T1000 (cell line): ENCODE data around the gene TTC21A.

ENCODE experiments used
- DNase-seq: peaks from one replicate; lab custom pipeline; 2025; ENCODE audit warnings: mixed read lengths; lab: John Stamatoyannopoulos, UW

TTC21A gene

DNA sequence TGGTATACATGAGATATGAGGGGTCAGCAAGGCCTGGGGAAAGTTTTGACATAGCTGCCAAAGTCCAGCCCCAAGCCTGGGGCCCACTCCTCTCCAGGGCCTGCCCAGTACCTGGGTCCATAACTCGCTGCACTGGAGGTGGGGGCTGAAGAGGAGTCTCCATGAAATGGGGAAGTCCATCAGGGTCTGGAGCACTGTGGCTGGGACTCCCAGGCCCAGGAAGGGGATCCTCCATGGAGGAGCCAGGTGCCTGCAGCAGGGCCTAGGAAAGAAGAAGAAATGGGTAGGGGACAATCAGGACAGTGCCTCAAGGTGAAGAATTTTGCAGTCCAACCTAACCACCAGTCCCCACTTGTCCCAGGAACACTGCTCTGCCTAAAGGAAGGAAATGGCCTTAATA, 8.2 kb upstream of the TTC21A start:
- no peak for DNase-seq

DNA sequence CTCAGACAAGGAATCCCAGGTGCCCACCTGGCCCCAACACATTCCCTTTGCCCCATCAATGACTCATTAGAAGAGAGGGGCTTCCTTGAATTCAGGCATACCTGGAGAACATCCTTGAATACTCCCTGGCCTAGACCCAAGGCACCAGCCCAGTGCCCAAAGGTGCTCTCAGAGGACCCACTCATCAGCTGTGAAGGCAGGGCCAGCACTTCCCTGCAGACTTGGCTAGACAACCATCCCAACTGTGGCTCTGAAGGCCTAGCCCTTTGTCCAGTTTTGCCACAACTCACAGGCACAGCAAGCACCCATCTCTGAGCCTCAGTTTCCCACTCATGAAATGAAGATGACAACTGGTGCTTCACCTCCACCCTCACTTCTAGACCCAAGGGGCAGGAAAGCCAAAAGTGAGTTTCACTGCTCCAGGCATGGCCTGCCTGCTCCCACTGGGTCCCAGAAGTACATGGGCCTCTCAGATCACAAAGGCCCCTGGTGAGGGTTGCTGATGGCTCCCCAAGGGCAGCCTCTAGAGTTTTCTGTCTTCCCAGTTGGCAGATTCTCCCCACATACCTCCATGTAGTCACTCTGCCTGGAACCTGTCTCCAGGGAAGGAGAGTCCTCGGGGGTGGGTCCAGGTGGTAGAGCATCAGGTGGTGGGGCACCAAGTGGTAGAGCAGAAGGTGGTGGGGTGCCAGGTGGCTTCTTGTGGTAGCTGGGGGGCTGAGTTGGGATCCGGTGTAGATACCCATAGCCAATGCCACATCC, 7.6 kb upstream of the TTC21A start:
- DNase-seq: no peak

DNA sequence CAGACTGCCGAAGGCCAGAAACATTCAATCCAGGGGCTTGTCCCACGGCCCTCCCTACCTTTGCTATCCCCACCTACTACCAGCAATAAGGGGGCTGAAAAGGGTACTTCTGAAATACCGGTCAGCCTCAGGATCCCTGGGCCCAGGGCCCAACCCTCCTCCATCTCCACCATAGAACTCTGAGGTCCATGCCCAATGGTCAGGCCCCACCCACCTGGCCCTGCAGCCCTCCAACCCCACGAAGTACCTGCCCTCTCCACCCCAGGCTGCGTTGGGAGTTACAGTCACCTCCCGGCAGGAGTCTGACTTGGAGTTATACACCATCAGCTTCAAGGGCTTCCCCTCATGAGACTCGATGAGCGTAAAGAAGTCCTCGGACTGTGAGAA, 7.0 kb upstream of the TTC21A start:
- no peak for DNase-seq

DNA sequence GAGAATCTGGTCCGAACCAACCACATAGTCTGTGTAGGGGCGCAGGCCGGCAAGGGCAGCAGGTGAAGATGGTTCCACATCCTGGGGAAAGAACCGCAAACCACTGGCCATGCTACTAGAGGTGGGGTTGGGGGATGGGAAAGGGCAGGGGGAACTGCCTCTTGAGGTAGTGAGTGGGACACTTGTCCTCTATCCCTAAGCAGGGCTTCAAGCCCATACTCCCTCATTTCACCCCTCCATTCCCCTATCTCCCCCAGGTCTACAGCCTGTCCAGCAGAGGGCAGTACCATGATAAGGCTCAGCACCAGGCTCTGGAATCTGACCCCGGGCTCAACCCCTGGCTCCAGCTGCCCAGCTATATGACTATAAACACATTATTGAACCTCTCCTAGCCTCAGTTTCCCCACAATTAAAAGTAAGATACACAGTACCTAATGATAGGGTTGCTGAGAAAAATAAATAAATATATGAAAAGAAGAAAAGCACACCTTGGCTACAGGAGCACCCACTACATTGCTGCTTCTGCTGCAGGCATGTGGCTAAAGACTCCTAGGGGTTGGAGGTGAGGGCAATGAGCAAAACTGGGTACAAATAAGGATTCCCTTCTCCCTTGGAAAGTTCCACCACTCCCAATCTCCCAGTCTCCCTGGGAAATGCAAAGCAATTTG, 6.3 kb upstream of the TTC21A start:
- DNase-seq: peak; percentile 2

DNA sequence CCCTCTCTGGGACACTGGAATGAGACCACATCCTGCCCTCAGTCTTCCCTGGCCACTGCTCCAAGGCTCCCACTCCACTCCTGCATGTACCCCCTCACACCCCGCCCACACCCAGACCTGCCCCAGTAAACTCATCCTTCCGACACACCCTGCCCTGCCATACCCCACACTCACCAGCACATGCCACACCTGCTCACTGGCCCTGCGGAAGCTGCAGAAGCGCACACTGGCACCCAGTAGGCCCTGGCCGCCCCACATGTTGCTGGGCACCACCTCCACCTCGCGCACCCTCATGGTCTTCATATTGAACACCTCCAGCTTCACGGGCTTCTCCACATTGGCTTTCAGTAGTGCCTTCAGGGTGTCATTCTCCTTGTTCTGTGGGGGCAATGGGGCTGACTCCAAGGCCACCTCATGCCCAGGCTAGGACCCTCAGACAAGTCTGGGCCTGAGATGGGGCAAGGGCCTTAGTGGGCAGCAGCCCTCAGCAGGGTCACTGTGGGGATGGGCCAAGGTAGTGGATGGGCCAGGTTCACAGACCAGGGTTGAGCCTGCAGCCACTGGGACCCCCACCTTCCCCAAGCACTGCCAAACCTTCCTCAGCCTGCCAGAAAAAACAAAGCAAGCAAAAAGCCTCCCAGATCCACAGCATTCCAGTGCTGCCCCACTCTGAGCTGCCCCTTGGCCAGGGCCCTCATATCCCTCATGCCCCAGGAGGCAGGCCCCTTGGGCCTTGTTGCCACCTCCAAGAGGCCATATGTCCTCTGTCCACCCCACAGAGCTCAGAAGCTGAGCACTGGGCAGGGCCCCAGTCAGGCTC, 4.8 kb upstream of the TTC21A start:
- no peak for DNase-seq

DNA sequence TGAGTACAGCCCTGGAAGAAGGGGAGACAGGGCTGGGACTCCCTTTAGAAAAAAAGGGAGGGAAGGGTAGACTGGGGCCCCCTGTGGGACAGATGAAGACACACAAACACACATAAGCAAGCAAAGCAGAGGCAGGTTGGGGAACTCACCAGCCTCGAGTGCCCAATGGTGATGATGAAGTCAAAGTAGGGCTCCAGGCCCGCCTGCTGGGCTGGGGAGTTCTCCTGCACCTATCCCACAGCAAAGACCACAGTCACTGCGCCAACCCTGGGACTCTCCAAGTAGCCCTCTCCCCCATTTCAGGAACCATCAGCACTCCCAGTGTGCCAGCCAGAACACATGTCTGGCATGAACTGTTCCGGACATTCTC, 4.2 kb upstream of the TTC21A start:
- DNase-seq: no peak

DNA sequence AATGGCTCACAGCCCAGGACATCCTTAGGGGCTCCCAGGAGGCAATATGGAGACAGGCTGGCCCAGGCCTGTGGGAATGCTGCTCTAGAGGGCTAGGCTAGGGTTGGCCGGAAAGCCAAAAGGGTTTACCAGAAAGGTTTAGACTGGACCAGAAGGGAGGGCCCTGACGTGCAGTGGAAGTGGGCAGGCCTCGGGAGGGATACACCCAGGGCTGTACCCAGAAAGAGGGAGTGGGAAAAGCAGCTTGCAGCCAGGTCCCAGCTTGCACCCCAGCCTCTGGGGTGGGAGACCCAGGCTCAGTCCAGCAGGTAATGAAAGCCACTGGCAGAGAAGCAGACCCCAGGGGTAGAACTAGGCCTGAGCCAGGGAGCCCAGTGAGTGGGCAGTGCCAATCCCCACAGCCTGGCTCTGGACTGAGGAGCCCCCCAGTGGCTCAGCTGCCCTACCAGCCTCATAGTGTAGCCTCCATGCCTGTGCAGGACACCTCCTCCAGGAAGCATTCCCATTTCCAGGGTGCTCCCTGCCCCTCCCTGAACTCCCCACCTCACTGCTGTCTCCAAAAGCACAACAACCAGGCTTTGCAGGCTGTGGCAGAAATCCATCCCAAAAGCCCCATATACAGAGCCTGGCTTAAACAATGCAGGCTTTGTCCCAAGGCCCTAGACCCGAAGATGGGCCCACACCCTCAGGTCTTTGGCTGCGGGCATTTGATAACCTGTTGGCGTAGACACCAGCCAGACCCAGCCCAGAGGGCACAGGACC, 3.5 kb upstream of the TTC21A start:
- DNase-seq: no peak

DNA sequence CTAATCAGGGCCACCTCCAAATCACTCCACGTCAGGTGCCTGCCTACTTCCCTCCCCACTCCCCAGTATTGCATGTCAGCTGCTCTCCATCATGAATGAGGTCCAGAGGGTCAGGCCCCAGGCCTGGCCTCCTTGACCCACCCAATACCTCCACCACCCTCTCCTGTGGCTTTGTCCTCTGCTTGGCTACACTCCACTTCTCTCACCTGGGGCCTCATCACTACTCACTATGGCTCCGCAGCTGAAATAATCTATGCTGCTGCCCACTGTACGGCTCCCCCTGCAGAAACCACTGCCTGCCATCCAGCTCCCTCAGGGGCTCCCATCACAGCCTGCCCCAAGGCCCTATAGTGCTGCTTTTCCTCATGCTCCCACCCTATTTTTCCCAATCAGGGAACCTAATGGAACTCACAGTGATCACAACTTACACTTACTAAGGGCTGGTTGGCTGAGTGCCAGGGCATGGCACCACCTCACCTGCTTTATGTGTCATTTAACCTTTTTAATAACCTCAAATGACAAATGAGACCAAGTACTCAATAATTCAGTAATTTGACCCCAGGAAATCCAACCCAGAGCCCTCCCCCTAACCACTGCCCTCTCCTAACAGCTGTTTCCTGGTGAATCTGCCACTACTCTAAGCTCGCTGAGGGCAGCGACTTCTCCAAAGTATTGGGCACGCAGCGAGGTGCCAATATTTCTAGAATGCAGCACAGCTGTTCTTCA, 2.4 kb upstream of the TTC21A start:
- DNase-seq: no peak

DNA sequence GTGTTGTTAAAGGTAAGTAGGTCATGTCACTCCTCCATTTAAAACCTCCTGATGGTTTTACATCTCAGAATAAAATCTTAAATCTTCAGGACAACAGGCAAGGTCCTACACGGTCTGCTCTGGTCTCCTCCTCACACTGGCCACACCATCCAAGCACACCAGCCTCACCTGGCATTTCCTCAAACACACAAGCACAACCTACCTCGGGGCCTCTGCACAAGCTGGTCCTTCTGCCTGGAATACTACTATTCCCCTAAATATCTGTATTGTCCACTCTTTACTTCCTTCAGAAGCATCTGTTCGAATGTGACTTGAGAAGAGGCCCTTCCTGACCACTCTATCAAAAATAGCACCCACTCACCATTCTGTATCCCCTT, 1.8 kb upstream of the TTC21A start:
- DNase-seq: no peak

DNA sequence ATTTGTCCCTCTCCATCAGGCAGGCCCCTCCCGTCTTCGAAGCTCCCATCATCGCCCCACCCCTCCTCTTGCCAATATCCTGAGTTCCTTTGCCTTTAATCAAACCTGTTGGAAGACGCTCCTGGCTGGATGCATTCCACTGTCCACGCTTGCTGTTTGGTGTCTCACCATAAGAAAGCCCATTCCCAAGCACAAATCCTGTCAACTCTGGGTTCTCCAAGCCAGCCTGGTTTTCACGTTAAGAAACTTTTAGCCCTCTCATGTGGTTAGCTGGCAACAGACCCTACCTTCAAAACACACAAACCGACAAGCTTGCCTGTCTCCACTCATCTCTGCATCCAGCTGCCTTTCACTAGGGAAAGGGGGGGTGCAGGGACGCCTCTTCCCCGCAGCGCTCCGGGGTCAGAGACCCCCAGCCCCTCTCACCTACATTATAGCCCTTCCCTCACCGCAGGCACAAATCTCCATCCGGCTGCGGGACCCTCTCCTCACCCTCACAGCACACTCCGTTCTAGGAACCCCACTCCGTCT, 1.1 kb upstream of the TTC21A start:
- DNase-seq: no peak

DNA sequence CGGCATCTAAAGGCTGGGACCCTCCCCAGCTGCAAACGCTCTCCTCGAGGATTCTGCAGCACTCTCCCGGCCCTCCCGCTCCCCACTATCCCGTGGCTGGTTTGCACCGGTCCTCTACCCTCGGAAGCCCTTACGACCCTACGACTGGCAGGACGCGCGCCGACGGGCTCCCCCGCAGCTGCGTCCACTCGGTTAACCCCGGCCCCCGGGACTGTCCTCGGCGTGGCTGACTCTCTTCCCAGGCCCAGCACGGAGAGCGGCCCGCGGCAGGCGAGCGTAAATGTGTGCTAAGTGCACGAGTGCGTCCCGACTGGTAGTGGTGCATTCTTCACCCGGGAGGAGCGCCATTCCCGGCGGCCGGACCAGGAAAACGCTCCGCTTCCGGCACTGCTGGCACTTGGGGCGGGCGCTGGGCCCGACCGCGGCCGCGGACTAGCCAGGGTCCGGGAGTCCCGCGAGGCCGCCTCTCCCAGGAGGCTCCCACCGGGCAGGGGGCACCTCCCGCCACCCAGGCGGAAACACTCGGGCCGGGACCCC, 561 bp upstream of the TTC21A start:
- DNase-seq: peak; percentile 52

DNA sequence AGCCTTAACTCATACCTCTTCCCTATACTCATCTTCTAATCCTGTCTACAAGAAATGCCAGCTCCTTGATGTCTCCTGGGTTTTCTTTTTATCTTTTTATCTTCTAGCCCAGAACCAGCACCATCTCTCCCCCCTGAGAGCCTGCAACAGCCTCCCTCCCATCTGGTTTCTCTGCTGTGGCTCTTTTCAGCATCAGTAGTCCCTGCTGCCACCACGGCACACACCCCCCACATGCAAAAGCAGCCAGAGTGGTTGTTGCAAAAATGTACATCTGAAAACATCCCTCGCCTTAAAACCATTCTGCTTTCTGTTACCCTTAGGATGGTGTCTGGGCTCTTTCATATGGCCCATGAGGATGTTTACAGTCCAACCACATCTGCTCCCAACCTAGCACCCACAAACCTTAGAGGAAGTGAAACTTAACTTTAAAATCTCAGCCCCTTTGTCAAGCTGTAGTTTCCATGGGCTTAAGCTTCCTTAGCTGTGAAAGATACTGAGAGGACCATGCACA, 775 bp downstream of the TTC21A start:
- no peak for DNase-seq

DNA sequence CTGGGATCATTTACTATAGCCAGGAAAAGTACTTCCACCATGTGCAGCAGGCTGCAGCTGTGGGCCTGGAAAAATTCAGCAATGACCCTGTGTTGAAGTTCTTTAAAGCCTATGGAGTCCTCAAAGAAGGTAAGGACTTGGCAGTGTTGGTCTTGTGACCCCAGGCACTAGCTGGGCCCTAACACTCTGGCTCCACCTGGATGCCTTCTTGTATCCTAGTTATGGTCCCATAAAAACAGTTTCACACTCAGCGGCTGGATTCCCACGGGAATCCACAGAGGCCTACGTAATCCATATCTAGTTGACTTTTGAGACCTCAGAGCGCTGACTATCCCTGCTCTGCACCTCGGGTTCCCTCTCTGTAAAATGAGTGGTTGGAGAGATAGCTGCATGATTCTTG, 1.6 kb downstream of the TTC21A start:
- DNase-seq: no peak

DNA sequence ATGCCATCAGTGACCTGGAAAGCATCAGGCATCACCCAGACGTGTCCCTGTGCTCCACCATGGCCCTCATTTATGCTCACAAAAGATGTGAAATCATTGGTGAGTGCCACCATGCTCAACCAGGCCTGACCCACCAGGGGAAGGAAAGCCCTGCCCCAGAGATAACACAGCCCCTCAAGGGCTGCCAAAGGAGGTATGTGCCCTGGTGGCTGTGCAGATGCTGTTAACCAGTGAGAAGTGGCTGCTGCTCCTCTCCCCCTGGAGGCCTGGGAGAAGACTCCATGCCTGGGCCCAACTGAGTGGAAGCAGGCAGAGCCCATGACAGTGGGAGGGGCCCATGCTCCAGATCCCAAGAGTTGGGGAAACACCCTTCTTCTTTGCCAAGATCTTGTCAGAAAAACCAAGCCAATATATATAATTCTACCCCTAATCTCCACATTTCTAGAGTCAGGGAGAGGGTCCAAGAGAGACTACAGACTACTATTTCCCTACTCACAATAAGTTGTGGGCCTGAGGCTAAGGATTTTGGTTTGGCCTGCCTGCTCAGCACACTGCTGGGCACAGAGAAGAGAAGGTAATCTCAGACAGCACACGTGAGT, 2.7 kb downstream of the TTC21A start:
- DNase-seq: no peak

DNA sequence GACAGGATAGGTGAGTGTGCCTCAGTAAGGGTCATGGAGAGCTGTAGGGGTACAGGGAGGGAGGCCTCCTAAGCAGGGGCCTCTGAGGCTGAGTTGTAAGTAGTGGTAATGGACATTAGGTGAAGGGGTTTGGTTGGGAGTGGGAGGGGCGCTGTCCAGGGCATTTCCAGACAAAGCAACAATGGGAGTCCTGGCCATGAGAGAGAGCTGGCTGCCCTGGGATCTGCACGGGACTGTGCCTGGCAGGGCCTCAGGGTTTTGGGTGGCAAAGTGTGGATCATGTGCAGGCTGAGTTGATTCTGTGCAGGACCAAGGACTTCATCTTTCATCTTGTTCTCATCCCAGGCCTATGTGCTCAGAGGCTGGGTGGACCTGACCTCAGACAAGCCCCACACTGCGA, 4.6 kb downstream of the TTC21A start:
- DNase-seq: no peak

DNA sequence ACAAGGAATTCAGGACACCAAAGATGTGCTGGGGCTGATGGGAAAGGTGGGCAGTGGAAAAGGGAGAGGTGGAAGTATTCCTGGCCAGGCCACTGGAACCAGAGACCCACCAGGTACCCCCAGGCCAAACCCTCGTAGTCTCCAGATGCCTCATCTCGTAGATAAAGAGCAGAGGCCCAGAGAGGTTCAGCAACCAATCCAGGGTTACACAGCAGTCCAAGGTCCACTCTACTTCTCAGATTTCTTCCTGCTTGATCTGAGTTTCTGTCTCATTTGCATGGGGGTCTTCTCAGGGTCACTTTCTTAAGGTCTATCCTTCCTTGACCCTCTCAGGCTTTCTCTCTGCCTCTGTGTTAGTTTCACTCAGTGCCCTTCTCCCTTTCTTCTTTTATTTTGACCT, 5.1 kb downstream of the TTC21A start:
- no peak for DNase-seq

DNA sequence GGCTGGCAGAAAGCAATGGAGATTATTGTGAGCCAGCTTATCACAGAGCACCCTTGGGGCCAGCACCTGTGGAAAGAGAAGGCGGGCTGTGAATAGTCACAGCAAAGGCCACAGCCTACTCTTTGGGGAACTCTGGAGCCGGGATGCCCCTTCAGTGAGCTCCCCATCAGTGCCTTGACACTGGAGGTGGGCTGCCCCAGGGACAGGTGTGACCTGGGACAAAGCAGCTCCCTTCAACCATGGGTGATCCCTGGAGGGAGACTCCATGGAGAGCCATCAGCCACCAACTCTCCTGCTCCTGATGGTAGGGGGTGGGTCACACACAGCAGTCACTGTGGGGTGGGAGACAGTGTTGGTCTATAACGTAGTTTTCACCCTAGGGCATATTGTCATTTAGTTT, 5.8 kb downstream of the TTC21A start:
- DNase-seq: no peak

DNA sequence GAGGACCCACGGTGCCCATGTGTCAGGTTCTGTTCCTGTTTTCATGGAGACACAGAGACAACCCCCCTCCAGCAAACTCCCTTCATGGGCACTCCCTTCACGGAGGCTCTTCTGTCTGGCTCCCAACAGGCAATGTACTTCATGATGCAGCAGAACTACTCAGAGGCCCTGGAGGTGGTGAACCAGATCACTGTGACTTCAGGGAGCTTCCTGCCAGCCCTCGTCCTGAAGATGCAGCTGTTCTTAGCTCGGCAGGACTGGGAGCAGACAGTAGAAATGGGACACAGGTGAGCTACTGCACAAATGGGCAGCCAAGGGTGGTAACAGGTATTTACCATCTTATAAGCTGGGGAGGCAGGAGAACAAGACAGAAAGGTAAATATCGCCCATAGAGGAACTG, 7.0 kb downstream of the TTC21A start:
- no peak for DNase-seq

DNA sequence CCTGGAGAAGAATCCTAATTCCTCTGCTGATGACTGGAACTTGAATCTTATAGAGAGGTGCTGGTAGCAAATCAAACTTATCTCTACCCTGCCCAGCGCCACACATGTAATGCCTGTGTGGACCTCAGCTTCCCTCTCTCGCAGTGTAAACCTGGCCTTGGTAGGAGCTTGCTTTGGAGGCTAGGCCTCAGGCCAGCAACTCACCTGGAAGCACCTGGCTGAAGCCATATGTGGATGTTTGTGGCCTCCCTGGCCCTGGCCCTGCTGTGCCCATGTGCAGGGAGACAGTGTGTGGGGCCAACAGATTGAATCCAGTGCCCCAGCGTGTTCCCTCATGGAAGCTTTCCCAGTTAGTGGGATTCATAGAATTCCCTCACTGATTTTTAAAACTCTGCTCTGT, 8.4 kb downstream of the TTC21A start:
- DNase-seq: no peak

DNA sequence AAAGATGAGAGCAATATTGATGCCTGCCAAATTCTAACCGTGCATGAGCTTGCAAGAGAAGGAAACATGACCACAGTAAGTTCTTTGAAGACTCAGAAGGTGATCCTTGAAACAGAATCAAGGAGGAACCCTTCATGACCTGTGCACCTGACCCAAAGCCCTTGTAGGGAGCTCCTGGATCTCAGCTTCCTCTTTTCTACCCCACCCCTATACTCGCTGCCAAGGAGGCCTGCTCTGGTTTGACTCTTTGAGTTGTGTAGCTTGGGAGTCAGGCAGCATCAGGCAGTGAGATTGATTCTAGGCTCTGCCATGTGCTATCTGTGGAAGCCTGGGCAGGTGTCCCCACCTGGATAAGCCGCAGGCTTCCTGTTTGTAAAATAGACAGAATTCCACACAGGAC, 10.6 kb downstream of the TTC21A start:
- no peak for DNase-seq
